ENCODE results near the gene PICK1. TPM values are rescaled to one million over a fixed set of nuclear protein-coding genes. Genes with fewer than 3 reads are reported as not detected.

The PICK1 gene
- total RNA-seq, 1 donor from 2014 or later: 22.9 TPM

- H3K4me3 Mint-ChIP-seq (ENCODE audit: unreplicated experiment): no peak overlapping the region
- Histone ChIP-seq H3K36me3 (ENCODE audit: insufficient read depth, low read length) (no peaks in the 10 kb centered on the region), H3K9ac (ENCODE audit: low read length) (no peak overlapping the region), H3K27ac (ENCODE audit: low read depth, low read length) (no peak overlapping the region), H2AFZ (ENCODE audit: low read depth, low read length) (no peak overlapping the region), H4K20me1 (ENCODE audit: insufficient read depth, low read length) (no peaks in the 10 kb centered on the region), H3K4me3 (ENCODE audit: insufficient read depth, low read depth, low read length) (no peak overlapping the region), H3K27me3 (ENCODE audit: insufficient read depth, low read length) (no peaks in the 10 kb centered on the region), H3K4me2 (ENCODE audit: low read length) (no peak overlapping the region), H3K9me3 (ENCODE audit: insufficient read depth, low read depth, low read length) (no peaks in the 10 kb centered on the region), H3K79me2 (ENCODE audit: insufficient read depth, low read length) (no peaks in the 10 kb centered on the region), H3K4me1 (ENCODE audit: insufficient read depth, low read length) (no peaks in the 10 kb centered on the region)
- H3K27ac Mint-ChIP-seq (ENCODE audit: unreplicated experiment): no peak overlapping the region
- peak; percentile 29 for TF ChIP-seq CTCF (IDR thresholded peaks at IDR 0.05; ENCODE audit: insufficient read depth, low read depth, low read length)
- TF ChIP-seq EZH2 (IDR thresholded peaks at IDR 0.05; ENCODE audit: insufficient read depth, low read length): no peak
- H3K9me3 Mint-ChIP-seq (ENCODE audit: unreplicated experiment): no peaks in the 10 kb centered on the region
- no peak for FAIRE-seq
- peaks cover 7% of the 10 kb centered on the region for H3K36me3 Mint-ChIP-seq (ENCODE audit: low read depth, unreplicated experiment)
- no peaks in the 10 kb centered on the region for H3K4me1 Mint-ChIP-seq (ENCODE audit: low read depth, unreplicated experiment)
- no peak for DNase-seq (ENCODE audit: low read depth)
- H3K27me3 Mint-ChIP-seq (ENCODE audit: low read depth, unreplicated experiment): peaks cover 7% of the 10 kb centered on the region
Observed at GRCh38 chr22:38074181-38075104, 17.2 kb downstream of the PICK1 start.

GRCh38 chr22:38075105-38075825, 18.1 kb downstream of the PICK1 start:
- Histone ChIP-seq H4K20me1 (ENCODE audit: insufficient read depth, low read length) (no peaks in the 10 kb centered on the region), H3K4me2 (ENCODE audit: low read length) (no peak overlapping the region), H3K9me3 (ENCODE audit: insufficient read depth, low read depth, low read length) (no peaks in the 10 kb centered on the region), H3K4me3 (ENCODE audit: insufficient read depth, low read depth, low read length) (no peak overlapping the region), H3K27me3 (ENCODE audit: insufficient read depth, low read length) (peaks cover 2% of the 10 kb centered on the region), H3K4me1 (ENCODE audit: insufficient read depth, low read length) (no peaks in the 10 kb centered on the region), H3K36me3 (ENCODE audit: insufficient read depth, low read length) (no peaks in the 10 kb centered on the region), H2AFZ (ENCODE audit: low read depth, low read length) (no peak overlapping the region), H3K27ac (ENCODE audit: low read depth, low read length) (no peak overlapping the region), H3K79me2 (ENCODE audit: insufficient read depth, low read length) (no peaks in the 10 kb centered on the region), H3K9ac (ENCODE audit: low read length) (no peak overlapping the region)
- no peaks in the 10 kb centered on the region for H3K4me1 Mint-ChIP-seq (ENCODE audit: low read depth, unreplicated experiment)
- TF ChIP-seq EZH2 (IDR thresholded peaks at IDR 0.05; ENCODE audit: insufficient read depth, low read length): no peak
- no peak for TF ChIP-seq CTCF (IDR thresholded peaks at IDR 0.05; ENCODE audit: insufficient read depth, low read depth, low read length)
- H3K4me3 Mint-ChIP-seq (ENCODE audit: unreplicated experiment): no peak overlapping the region
- FAIRE-seq (no peak), DNase-seq (ENCODE audit: low read depth) (no peak)
- peaks cover 9% of the 10 kb centered on the region for H3K36me3 Mint-ChIP-seq (ENCODE audit: low read depth, unreplicated experiment)
- peaks cover 2% of the 10 kb centered on the region for H3K9me3 Mint-ChIP-seq (ENCODE audit: unreplicated experiment)
- peaks cover 15% of the 10 kb centered on the region for H3K27me3 Mint-ChIP-seq (ENCODE audit: low read depth, unreplicated experiment)
- no peak overlapping the region for H3K27ac Mint-ChIP-seq (ENCODE audit: unreplicated experiment)

All from astrocyte (in vitro differentiated cells and primary cell).